IPS-18a (cell line): ENCODE measurements around the gene ANKRD37.

Source experiments
- H3K27ac ChIP-seq: one replicate; pipeline ENCODE4 v1.5.1; 2013; ENCODE audit warnings: low read length
- H3K27me3 ChIP-seq: one replicate; pipeline ENCODE4 v1.6.1; 2013; ENCODE audit warnings: mild to moderate bottlenecking, low read length; ENCODE audit not compliant: control insufficient read depth, insufficient read depth
- H3K36me3 ChIP-seq: one replicate; pipeline ENCODE4 v1.6.1; 2013; ENCODE audit warnings: low read depth, low read length; ENCODE audit not compliant: control insufficient read depth
- H3K4me1 ChIP-seq: one replicate; pipeline ENCODE4 v1.6.1; 2013; ENCODE audit warnings: low read depth, low read length; ENCODE audit not compliant: control insufficient read depth
- H3K4me3 ChIP-seq: one replicate; pipeline ENCODE4 v1.5.1; 2013; ENCODE audit warnings: low read length
- H3K9ac ChIP-seq: one replicate; pipeline ENCODE4 v1.6.1; 2013; ENCODE audit warnings: mild to moderate bottlenecking, low read length, moderate library complexity
- H3K9me3 ChIP-seq: one replicate; pipeline ENCODE4 v1.6.1; 2013; ENCODE audit warnings: low read depth, low read length; ENCODE audit not compliant: control insufficient read depth

The ANKRD37 gene

DNA sequence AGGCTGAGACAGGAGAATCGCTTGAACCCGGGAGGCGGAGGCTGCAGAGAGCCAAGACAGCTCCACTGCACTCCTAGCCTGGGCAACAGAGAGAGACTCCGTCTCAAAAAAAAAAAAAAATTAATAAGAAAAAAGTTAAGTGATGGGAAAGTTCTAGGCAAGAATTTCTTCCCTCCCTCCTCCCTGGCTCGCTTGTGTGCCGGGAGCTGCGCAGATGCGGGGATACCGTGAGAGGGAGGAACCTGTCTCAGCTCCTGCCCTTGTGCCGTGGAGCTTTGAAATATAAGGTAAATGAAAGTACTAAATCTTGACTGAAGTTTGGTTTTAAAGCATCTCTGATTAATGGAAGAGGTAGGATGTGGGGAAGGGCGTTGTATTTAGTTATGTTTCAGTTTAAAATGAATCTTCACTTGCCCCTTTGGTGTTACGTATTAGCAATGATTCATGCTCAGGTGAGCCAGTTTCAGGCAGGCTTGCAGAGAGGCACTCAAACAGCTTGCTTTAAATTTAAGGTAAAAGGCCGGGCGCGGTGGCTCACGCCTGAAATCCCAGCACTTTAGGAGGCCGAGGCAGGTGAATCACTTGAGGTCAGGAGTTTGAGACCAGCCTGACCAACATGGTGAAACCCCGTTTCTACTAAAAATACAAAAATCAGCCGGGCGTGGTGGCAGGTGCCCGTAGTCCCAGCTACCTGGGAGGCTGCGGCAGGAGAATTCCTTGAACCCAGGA is 30.5 kb downstream of the ANKRD37 start:
- H3K27me3 ChIP-seq, result no peaks in the 10 kb centered on the region
- no peak overlapping the region for H3K9ac ChIP-seq
- H3K4me3 ChIP-seq, result no peak overlapping the region
- peaks cover 4% of the 10 kb centered on the region for H3K4me1 ChIP-seq
- no peaks in the 10 kb centered on the region for H3K9me3 ChIP-seq
- H3K27ac ChIP-seq, result no peak overlapping the region
- peaks cover 1% of the 10 kb centered on the region for H3K36me3 ChIP-seq

DNA sequence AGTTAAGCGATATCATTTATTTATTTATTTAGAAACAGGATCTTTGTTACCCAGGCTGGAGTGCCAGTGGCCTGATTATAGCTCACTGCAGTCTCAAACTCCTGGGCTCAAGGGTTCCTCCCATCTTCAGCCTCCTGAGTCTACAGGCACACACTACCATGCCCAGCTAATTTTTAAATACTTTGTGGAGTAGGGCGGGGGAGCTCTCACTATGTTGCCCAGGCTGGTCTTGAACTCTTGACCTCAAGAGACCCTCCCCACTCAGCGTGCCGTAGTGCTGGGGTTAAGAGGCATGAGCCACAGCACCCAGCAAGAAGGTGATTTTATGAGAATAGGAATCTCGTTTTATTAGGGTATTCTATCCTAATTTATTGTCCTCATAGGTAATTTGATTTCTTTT is 33.0 kb downstream of the ANKRD37 start:
- H3K9me3 ChIP-seq, result no peaks in the 10 kb centered on the region
- no peak overlapping the region for H3K27ac ChIP-seq
- H3K36me3 ChIP-seq, result no peaks in the 10 kb centered on the region
- peaks cover 3% of the 10 kb centered on the region for H3K4me1 ChIP-seq
- no peak overlapping the region for H3K4me3 ChIP-seq
- no peaks in the 10 kb centered on the region for H3K27me3 ChIP-seq
- H3K9ac ChIP-seq, result no peak overlapping the region

DNA sequence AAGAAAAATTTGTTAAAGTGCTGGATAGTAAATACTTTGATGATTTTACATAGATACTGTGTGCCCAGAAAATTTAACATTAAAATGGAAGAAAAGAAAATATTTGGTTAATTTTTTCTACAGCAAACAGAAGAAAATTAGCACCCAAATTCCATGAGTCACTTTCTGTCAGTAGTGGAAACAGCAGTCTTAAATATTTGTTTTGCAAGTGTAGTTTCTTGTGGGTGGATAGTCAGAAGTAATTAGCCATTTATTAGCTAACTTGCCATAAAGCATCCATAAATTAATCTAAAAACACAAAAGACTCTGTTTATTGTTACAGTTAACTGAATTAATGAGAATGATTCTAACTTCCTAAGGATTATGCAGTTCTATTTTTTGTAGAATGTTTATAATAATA is 38.8 kb downstream of the ANKRD37 start:
- Histone ChIP-seq H3K4me3 (no peak overlapping the region), H3K4me1 (no peaks in the 10 kb centered on the region), H3K27me3 (no peaks in the 10 kb centered on the region), H3K36me3 (no peaks in the 10 kb centered on the region), H3K27ac (no peak overlapping the region), H3K9ac (no peak overlapping the region), H3K9me3 (no peaks in the 10 kb centered on the region)

DNA sequence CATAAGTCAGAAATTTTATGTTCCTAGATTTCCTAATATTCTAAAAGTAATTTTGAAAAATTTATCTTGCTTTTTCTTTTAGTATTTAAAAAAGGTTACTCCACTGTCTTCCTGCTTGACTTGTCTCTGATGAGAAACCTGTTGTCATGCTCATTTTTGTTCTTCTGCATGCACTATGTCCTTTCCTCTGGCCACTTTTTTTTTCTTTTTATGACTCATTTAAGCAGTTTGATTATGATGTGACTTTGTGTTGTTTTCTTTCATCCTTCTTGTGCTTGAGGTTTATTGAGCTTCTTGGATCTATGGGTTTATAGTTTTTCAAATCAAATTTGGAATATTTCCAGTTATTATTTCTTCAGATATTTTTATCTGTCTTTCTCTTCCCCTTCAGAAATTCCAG is 41.2 kb downstream of the ANKRD37 start:
- no peaks in the 10 kb centered on the region for H3K27me3 ChIP-seq
- no peak overlapping the region for H3K27ac ChIP-seq
- no peaks in the 10 kb centered on the region for H3K4me1 ChIP-seq
- no peak overlapping the region for H3K4me3 ChIP-seq
- H3K9ac ChIP-seq, result no peak overlapping the region
- no peaks in the 10 kb centered on the region for H3K9me3 ChIP-seq
- no peaks in the 10 kb centered on the region for H3K36me3 ChIP-seq

DNA sequence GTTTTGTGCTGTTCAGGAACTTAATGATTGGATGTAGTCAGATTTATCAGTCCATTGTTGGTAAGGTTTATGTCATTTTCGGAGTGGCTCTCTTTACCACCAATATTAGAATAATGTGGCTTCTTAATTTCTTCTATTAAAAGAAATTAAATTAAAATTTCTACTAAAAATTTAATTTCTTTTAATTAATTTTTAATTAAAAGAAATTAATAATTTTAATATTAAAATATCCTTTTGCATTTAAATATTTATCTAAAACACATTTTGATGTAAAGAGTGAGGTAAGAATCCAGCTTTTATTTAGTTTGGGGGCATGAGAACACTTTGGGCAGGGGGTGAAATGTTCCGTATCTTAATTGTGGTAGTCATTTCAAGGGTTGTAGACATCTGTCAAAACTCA is 44.8 kb downstream of the ANKRD37 start:
- H3K4me1 ChIP-seq, result no peaks in the 10 kb centered on the region
- no peaks in the 10 kb centered on the region for H3K9me3 ChIP-seq
- H3K4me3 ChIP-seq, result no peak overlapping the region
- no peaks in the 10 kb centered on the region for H3K27me3 ChIP-seq
- H3K9ac ChIP-seq, result no peak overlapping the region
- no peaks in the 10 kb centered on the region for H3K36me3 ChIP-seq
- H3K27ac ChIP-seq, result no peak overlapping the region

DNA sequence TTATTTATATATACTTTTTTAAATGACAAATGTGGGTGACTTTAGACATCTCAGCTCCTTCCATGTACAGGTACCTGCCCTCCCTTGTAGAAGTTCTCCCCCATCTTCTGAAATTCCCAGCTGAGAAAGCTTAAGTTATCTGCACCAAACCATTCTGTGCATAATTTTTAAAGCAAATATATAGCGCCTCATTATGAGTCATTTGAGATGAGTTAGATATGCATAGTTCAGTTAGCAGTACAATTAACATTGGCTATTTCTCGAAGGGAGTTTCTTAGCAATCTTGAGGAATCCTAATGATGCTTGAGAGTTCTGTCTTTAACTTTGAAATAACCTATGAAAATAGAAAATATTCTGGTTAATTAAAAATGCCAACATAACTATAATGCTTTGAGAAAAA is 48.6 kb downstream of the ANKRD37 start:
- no peaks in the 10 kb centered on the region for H3K27me3 ChIP-seq
- no peaks in the 10 kb centered on the region for H3K36me3 ChIP-seq
- H3K4me3 ChIP-seq, result no peak overlapping the region
- H3K9me3 ChIP-seq, result no peaks in the 10 kb centered on the region
- no peaks in the 10 kb centered on the region for H3K4me1 ChIP-seq
- H3K9ac ChIP-seq, result no peak overlapping the region
- no peak overlapping the region for H3K27ac ChIP-seq
